HEK293 (cell line): ENCODE measurements around the gene CWF19L1.

Experiments used
- CTCF ChIP-seq: fragments of 450-650 bp; formaldehyde crosslinking; IDR thresholded peaks from 2 replicates; pipeline ENCODE4 v1.5.1; 2016; ENCODE audit warnings: missing biosample characterization, missing genetic modification characterization
- GLIS1 ChIP-seq: fragments of 450-650 bp; formaldehyde crosslinking; IDR thresholded peaks from 2 replicates; pipeline ENCODE4 v1.5.1; 2016; ENCODE audit warnings: missing biosample characterization, missing genetic modification characterization
- ZNF121 ChIP-seq: fragments of 450-650 bp; formaldehyde crosslinking; IDR thresholded peaks from 2 replicates; pipeline ENCODE4 v1.5.1; 2016; ENCODE audit warnings: missing biosample characterization, missing genetic modification characterization
- ZNF416 ChIP-seq: fragments of 450-650 bp; formaldehyde crosslinking; IDR thresholded peaks from 2 replicates; pipeline ENCODE4 v1.5.1; 2016; ENCODE audit warnings: missing biosample characterization, missing genetic modification characterization
- ZNF549 ChIP-seq: fragments of 450-650 bp; IDR thresholded peaks from 2 replicates; pipeline ENCODE4 v1.5.1; 2018; ENCODE audit warnings: missing biosample characterization, missing genetic modification characterization, mild to moderate bottlenecking, inconsistent platforms, moderate library complexity
- ZNF596 ChIP-seq: fragments of 450-650 bp; IDR thresholded peaks from 2 replicates; pipeline ENCODE4 v1.5.0; 2018; ENCODE audit warnings: missing biosample characterization, mild to moderate bottlenecking, missing genetic modification characterization, moderate library complexity

GRCh38 chr10:100222529-100222928 is 44.9 kb downstream of the CWF19L1 start:
- TF ChIP-seq ZNF596: no peak
- no peak for TF ChIP-seq ZNF416 (tag by site-specific recombination)
- TF ChIP-seq GLIS1 (tag by site-specific recombination): no peak
- TF ChIP-seq ZNF121: no peak
- no peak for TF ChIP-seq ZNF549 (tag by site-specific recombination)
- no peak for TF ChIP-seq CTCF (tag by site-specific recombination)
